ENCODE data around the gene HIPK1.

DNA sequence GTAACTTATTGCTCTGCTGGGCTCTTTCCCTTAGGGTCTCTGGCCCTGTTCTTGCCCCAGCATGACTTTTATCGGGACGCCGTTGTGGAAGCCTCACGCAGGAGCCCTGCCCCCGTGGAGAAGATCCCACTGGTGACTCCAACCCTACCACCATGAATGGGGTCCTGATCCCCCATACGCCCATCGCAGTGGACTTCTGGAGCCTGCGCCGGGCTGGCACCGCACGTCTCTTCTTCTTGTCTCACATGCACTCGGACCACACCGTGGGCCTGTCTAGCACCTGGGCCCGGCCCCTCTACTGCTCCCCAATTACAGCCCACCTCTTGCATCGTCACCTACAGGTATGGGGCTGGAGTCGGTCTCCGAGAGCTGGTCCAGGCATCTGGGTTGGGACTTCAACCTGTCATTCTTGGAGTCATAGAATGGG lies 23.7 kb upstream of the HIPK1 start:
- peak; percentile 4 for TF ChIP-seq CTCF (IDR thresholded peaks at IDR 0.05)
- no peak for TF ChIP-seq SIN3A (IDR thresholded peaks at IDR 0.05; ENCODE audit: borderline replicate concordance, insufficient read depth, low read depth, low read length)
- no peak for TF ChIP-seq POLR2AphosphoS5 (IDR thresholded peaks at IDR 0.05; ENCODE audit: low read depth, low read length)
- TF ChIP-seq REST (IDR thresholded peaks at IDR 0.05; ENCODE audit: insufficient read depth in 1 of 2, low read depth in 2 of 2, low read length in 1 of 2): no peak

Measured in Panc1 (cell line).